Thymus (tissue), 11 donors: Measurements from ENCODE around the gene LBX2. TPM values are rescaled to one million over a fixed set of nuclear protein-coding genes. Genes with fewer than 3 reads are reported as not detected.

ENCODE experiments used
- DNase-seq, 9 donors: peaks; one replicate each; pipeline ENCODE4 v3.0.0-alpha.2; 2013; ENCODE audit warnings: low spot score in 9 of 9, low read depth in 6 of 9, missing footprints in 1 of 9
- H3K27ac ChIP-seq, 2 donors: one replicate each; pipeline ENCODE4 v1.5.1; 2013; ENCODE audit warnings: control low read depth in 1 of 2, low read depth in 1 of 2, low read length in 1 of 2, mild to moderate bottlenecking in 1 of 2, moderate library complexity in 1 of 2
- H3K27me3 ChIP-seq, 2 donors: one replicate each; pipeline ENCODE4 v1.5.1; 2013; ENCODE audit warnings: low read length in 1 of 2; ENCODE audit not compliant: control insufficient read depth in 2 of 2, insufficient read depth in 1 of 2
- H3K36me3 ChIP-seq, 2 donors: one replicate each; pipeline ENCODE4 v1.5.1; 2013; ENCODE audit warnings: low read length in 1 of 2, mild to moderate bottlenecking in 1 of 2, moderate library complexity in 1 of 2; ENCODE audit not compliant: control insufficient read depth in 2 of 2, insufficient read depth in 2 of 2
- H3K4me1 ChIP-seq, 2 donors: one replicate each; pipeline ENCODE4 v1.5.1; 2013; ENCODE audit warnings: low read length in 2 of 2; ENCODE audit not compliant: control insufficient read depth in 2 of 2, insufficient read depth in 2 of 2
- H3K4me3 ChIP-seq, 2 donors: one replicate each; pipeline ENCODE4 v1.5.1; 2013; ENCODE audit warnings: low read length in 2 of 2, control low read depth in 1 of 2, mild to moderate bottlenecking in 1 of 2
- H3K9me3 ChIP-seq, 2 donors: one replicate each; pipeline ENCODE4 v1.5.1; 2013; ENCODE audit warnings: low read length in 1 of 2, mild to moderate bottlenecking in 1 of 2; ENCODE audit not compliant: control insufficient read depth in 2 of 2, insufficient read depth in 1 of 2
- WGBS: extraction: QIAGEN DNeasy Blood & Tissue Kit; methylation state at CpG from one replicate; pipeline ENCODE4 v1.1.7; 2013; 5-methylcytosine and 5-hydroxymethylcytosine counted together
- polyA plus RNA-seq: library from polyadenylated mRNA; stranded (reverse); fragments of 200-250 nt; gene quantifications from one replicate; pipeline ENCODE4 v1.2.3, GENCODE V29; 2013
- total RNA-seq: library from RNA; stranded (reverse); fragments of 120-200 nt; gene quantifications from one replicate; pipeline ENCODE4 v1.2.4, GENCODE V29; 2013
- donor health status: healthy.

Gene LBX2
- total and polyA plus RNA-seq, 2 donors = 0.09 to 0.89 TPM

DNA sequence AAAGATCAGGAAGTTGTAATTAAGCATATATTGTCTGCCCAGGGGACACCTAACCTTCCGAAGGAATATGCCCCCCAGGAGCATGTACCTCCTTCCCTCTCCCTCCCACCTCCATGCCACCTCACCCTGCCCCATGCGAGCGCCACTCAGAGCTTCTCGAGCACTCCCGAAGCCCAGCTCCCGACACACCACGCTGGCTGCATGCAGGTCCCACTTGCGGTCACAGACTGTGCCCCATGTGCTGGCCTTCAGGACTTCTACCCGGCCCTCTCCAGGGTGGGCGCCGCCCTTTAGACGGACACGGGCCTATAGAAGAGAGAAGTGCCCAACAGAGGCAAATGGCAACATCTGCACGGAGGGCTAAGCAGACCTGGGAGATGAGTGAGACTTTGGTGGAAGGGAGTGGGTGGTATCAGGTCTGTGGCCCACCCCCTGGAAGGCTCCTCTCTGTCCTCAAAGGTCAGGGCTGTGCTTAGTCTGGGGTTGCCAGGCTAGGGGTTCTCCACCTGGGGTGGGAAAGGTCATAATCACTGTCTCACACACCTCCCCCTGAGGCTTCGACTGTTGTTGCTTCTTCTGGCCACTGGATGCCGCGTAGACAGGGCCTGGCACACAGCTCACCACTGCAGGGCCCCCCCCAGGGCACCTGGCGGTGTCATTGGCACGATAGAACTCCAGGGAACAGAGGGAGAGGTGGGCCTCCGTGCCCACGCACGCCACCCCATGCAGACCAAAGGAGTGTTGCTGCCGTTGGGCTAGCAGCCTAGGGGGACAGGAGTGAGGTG is 37.0 kb upstream of the LBX2 start:
- no peak for DNase-seq
- Histone ChIP-seq H3K9me3 (no peaks in the 10 kb centered on the region), H3K4me1 (peaks cover 1 to 10% of the 10 kb centered on the region in 2 donors), H3K27me3 (peaks cover 0 to 14% of the 10 kb centered on the region in 2 donors), H3K4me3 (no peak overlapping the region), H3K36me3 (peaks cover 15 to 17% of the 10 kb centered on the region in 2 donors), H3K27ac (no peak overlapping the region)
- 94% methylated on average over 23 of the region's 23 CpGs for WGBS

DNA sequence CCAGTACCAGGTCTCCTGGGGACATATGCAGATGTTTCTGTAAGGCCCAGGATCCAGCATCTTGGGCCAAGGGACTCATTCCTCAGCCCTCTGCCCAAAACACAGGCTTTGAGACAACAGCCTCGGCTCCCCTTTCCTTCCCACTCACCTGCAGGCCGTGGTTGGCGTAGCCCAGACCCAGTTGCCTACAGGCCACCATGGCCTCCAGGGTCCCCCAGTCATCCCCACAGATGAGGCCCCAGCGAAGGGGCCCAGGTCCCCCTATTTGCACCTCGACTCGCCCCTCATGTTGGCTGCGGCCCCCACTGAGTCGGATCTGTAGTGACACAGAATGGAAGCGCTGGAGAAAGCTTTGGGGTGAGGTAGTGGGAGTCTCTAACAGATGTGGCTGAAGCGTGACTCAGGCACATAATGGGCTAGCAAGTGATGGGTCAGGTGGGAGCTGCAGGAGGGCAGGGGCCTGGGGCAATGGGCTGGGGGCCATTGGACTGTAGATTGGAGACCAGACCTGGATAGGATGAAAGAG is 36.1 kb upstream of the LBX2 start:
- peaks cover 10 to 18% of the 10 kb centered on the region in 2 donors for H3K4me1 ChIP-seq
- WGBS = 97% methylated on average over 10 of the region's 10 CpGs
- no peak overlapping the region for H3K4me3 ChIP-seq
- peaks cover 19 to 21% of the 10 kb centered on the region in 2 donors for H3K36me3 ChIP-seq
- no peak for DNase-seq
- H3K9me3 ChIP-seq = no peaks in the 10 kb centered on the region
- H3K27me3 ChIP-seq = peaks cover 0 to 14% of the 10 kb centered on the region in 2 donors
- H3K27ac ChIP-seq = no peak overlapping the region

DNA sequence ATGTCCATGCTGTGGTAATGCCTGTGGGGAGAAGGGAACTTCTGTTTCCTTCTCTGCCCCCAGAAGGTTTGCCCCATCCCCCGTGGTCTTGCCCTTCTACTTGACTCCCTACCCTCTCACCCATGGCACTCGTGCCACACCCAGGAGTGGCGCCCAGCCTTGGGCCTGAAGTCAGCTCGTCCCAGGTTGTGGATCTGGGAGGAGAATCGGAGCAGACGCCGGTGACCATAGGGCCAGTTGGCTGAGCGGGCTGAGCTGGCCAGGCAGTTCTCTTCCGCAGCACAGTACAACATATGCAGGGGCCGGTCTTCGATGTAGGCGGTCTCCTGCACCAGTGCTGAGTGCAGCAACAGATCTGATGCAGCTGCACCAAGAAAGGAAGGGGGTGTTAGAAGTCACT is 35.0 kb upstream of the LBX2 start:
- Histone ChIP-seq H3K4me1 (peaks cover 10 to 19% of the 10 kb centered on the region in 2 donors), H3K9me3 (no peaks in the 10 kb centered on the region), H3K27me3 (peaks cover 0 to 10% of the 10 kb centered on the region in 2 donors), H3K4me3 (no peak overlapping the region), H3K36me3 (peaks cover 19 to 21% of the 10 kb centered on the region in 2 donors), H3K27ac (no peak overlapping the region)
- DNase-seq = no peak
- WGBS = 94% methylated on average over 12 of the region's 12 CpGs

DNA sequence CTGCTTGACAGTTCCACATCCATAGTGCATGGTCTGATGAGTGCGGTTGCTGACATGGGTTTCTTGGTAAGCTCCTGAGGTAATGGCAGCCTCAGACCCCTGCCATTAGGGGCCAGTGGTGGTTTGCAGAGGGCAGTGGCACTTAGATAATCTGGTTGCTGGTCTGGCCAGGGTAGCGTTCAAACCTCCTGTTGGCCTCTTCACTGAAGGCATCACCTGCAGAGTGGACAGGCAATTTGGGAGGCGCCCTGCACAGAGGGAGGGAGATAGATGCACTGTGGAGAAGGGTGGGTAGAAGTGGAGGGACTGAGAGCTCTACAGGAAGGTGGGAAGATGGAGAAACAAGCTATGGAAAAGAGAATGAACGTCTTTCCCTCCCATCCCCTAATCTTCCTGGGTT is 34.1 kb upstream of the LBX2 start:
- H3K27ac ChIP-seq = no peak overlapping the region
- H3K27me3 ChIP-seq = peaks cover 0 to 2% of the 10 kb centered on the region in 2 donors
- H3K4me1 ChIP-seq = peaks cover 14 to 23% of the 10 kb centered on the region in 2 donors
- no peak for DNase-seq
- WGBS = 97% methylated on average over 4 of the region's 4 CpGs
- H3K9me3 ChIP-seq = no peaks in the 10 kb centered on the region
- peaks cover 19 to 21% of the 10 kb centered on the region in 2 donors for H3K36me3 ChIP-seq
- H3K4me3 ChIP-seq = no peak overlapping the region

DNA sequence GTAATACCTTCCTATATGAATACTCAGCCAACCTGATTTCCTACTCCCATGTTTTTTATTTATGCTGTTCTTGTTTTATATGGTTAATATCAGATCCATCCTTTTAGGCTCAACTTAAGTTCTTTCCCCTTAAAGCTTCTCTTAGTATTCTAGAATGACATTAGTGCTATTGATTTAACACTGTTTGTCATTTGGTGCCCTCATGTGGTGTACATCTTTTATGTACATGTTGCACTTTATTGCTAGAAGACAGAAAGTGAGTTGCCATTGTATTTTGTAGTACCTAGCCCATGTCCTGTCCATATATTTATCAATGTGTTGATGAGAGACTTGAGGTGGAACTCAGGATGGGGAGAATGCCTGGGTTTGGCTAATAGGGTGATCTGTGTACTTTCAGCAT is 32.8 kb upstream of the LBX2 start:
- Histone ChIP-seq H3K27ac (no peak overlapping the region), H3K4me3 (no peak overlapping the region), H3K36me3 (peaks cover 31% of the 10 kb centered on the region in 2 donors), H3K9me3 (no peaks in the 10 kb centered on the region), H3K27me3 (peaks cover 0 to 2% of the 10 kb centered on the region in 2 donors), H3K4me1 (peaks cover 21 to 31% of the 10 kb centered on the region in 2 donors)
- DNase-seq = peak in 3 of 9 donors; percentile 45 to 73 (median 47)

DNA sequence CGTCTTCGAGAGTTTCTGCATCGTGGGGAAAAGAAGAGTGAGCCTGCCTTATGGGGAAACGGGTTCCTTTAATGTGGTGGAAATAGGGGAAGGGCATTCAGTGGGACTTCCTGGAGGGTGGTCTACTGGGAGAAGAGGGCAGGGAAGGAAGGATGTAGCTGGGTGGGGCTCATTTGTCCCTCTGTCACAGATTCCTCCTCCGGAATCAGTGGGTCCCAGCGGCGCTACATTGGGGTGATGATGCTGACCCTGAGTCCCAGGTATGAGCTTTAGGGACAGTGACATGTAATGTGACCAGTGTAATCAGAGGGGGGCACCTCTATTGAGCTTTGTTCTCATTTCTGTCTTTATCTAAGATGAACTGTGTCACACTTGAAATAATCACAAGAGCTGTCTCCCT is 32.3 kb upstream of the LBX2 start:
- DNase-seq = no peak
- H3K4me3 ChIP-seq = no peak overlapping the region
- no peak overlapping the region for H3K27ac ChIP-seq
- peaks cover 0 to 2% of the 10 kb centered on the region in 2 donors for H3K27me3 ChIP-seq
- H3K9me3 ChIP-seq = peaks cover 0 to 3% of the 10 kb centered on the region in 2 donors
- 74% methylated on average over 7 of the region's 7 CpGs for WGBS
- H3K36me3 ChIP-seq = peaks cover 36 to 37% of the 10 kb centered on the region in 2 donors
- peaks cover 21 to 28% of the 10 kb centered on the region in 2 donors for H3K4me1 ChIP-seq

DNA sequence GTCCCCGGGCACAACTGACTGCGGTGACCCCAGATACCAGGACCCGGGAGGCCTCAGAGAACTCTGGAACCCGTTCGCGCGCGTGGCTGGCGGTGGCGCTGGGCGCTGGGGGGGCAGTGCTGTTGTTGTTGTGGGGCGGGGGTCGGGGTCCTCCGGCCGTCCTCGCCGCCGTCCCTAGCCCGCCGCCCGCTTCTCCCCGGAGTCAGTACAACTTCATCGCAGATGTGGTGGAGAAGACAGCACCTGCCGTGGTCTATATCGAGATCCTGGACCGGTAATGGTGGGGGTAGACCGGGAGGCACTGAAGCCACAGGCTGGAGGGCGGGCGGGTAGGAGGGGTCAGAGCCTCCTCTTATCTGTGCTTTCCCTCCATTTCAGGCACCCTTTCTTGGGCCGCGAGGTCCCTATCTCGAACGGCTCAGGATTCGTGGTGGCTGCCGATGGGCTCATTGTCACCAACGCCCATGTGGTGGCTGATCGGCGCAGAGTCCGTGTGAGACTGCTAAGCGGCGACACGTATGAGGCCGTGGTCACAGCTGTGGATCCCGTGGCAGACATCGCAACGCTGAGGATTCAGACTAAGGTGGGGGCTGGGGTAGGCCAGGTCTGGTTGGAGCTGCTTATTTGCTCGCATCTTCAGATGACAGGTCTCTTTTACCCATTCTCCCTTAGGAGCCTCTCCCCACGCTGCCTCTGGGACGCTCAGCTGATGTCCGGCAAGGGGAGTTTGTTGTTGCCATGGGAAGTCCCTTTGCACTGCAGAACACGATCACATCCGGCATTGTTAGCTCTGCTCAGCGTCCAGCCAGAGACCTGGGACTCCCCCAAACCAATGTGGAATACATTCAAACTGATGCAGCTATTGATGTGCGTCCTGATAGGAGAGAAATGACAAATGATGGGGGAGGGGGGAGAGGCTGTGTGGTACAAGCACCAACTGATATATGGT is 31.1 kb upstream of the LBX2 start:
- Histone ChIP-seq H3K36me3 (peaks cover 41 to 47% of the 10 kb centered on the region in 2 donors), H3K27ac (peak overlapping the region; percentile 88 to 93), H3K4me1 (peaks cover 21 to 31% of the 10 kb centered on the region in 2 donors), H3K4me3 (peak overlapping the region; percentile 80 to 97), H3K9me3 (peaks cover 3 to 7% of the 10 kb centered on the region in 2 donors), H3K27me3 (no peaks in the 10 kb centered on the region)
- DNase-seq = peak in 1 of 9 donors; percentile 49
- WGBS = 6% methylated on average over 54 of the region's 54 CpGs

DNA sequence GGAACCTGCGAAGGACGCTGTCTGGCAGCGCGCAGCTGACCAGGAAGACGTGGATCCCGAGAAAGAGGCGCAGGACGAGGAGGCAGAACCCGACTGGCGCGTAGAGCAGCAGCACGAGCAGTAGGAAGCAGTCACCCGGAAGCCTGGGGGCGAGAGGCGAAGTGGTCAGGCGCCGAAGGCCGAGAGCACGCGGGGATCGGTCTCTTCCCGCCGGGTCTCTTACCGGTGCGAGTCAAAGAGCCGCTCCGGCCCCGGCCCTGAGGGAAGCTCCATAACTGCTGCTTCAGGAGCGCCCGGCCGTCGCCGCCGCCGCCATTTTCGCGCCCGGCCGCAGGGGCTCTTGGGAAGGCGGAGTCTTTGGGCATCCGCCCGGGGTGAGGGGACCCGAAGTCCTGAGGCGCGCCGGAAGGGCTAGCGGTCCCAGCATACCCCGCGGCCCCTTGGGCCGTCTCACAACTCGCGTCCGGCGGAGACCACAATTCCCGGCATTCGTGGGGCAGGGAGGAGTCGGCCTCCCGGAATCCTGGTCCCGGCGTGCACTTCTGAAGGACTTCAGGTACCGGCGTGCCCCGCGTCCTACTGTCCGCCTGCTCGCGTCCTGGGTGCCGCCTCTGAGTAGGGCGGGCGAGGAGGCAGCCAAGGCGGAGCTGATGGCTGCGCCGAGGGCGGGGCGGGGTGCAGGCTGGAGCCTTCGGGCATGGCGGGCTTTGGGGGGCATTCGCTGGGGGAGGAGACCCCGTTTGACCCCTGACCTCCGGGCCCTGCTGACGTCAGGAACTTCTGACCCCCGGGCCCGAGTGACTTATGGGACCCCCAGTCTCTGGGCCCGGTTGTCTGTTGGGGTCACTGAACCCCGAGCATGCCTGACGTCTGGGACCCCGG is 30.2 kb upstream of the LBX2 start, which contains the start of the genes AUP1 and HTRA2:
Gene AUP1 (minus strand): TSS at position 350 of the 882 bp plus-strand sequence. CDS start 77 bp downstream, at position 273.
Gene HTRA2 (plus strand): TSS at position 577 of the 882 bp plus-strand sequence. CDS start 74 bp downstream, at position 651.
- peaks cover 3 to 7% of the 10 kb centered on the region in 2 donors for H3K9me3 ChIP-seq
- H3K36me3 ChIP-seq = peaks cover 41 to 47% of the 10 kb centered on the region in 2 donors
- WGBS = under 1% methylated on average over 87 of the region's 87 CpGs
- no peaks in the 10 kb centered on the region for H3K27me3 ChIP-seq
- peak; percentile 59 to 92 (median 79) for DNase-seq
- H3K4me3 ChIP-seq = peak within 1 kb of the TSS; percentile 80 to 97
- H3K4me1 ChIP-seq = peaks cover 21 to 31% of the 10 kb centered on the region in 2 donors
- H3K27ac ChIP-seq = peak within 1 kb of the TSS; percentile 88 to 93
